HL-60/S4 treated with phorbol 12-myristate 13-acetate at 8.2 ng/mL for 4 days and 3 days (cell line): ENCODE results near the gene USP3.

Experiments
- in situ Hi-C: fragments of 300-500 bp; cut with MboI; formaldehyde crosslinking; loops from 2 replicates; pipeline ENCODE4 v1.15.0; 2022; ENCODE audit warnings: low sequenced_read_pairs

The USP3 gene

DNA sequence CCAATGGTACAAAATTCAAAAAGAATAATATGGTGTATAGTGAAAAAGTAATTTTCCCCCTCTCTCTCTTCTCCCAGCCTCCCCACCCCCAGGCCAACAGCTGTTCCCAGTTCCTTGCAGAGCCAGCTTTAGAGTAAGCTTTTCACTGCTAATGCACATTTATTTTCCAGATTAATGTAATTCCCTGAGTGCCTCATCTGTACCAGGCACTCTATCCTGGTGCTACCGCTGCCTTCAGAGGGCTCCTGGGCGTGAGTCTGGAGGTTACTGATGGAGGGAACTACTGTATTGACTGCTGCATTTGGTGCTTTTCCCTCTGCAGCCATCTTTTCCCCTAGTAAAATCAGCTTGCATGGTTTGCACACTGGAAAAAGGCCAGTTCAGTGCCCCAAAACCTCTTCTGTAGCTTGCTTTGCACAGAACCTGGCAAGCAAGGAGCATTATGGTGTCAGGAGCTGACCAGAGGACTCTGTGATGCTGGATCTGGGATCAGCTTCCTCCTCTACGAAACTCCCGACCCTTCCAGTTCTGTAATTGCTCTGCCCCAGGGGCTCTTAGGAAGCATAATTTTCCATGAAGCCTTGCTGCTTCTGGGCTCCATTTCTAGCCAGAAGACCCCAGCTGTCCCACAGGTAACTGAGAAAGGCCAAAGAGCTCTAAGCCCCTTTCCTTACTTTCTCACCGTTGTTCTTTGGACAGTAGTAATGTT, 8.5 kb upstream of the USP3 start:
- in situ Hi-C loops, result no loop called here

GRCh38 chr15:63497642-63498467, 6.5 kb upstream of the USP3 start:
- in situ Hi-C loops, result no loop called here

DNA sequence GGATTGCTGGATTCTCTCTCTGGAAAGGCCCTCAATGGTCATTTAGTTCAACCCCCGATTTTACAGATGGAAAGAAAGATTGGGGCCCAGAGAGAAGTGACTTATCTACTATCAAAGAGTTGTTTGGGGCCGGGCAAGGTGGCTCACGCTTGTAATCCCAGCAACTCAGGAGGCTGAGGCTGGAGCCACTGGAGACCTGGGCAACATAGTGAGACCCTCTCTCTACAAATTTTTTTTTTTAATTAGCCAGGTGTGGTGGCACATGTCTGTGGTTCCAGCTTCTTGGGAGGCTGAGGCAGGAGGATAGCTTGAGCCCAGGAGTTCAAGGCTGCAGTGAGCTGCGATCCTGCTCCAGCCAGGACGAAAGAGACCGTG, 5.2 kb upstream of the USP3 start:
- in situ Hi-C loops, result no loop called here

DNA sequence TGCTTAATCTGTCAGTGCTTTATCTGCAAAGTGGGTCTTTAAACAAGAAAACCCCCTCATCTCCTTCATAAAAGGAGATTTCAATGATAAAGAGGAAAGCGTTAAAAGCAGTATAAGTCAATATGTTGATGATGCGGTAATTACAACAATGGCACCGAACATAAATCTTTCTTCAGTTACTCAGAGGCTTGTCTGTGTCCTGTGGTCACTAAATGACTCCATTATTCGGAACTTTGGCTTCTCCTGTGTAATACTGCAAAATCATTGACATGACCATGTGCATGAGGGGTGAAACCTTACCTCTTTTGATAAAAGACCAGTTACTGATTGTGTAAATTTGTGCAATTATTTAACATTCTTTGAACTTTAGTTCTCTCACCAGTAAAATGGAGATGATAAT, 4.8 kb upstream of the USP3 start:
- in situ Hi-C loops, result no loop called here

GRCh38 chr15:63500265-63501250, 3.8 kb upstream of the USP3 start:
- in situ Hi-C loops, result no loop called here

DNA sequence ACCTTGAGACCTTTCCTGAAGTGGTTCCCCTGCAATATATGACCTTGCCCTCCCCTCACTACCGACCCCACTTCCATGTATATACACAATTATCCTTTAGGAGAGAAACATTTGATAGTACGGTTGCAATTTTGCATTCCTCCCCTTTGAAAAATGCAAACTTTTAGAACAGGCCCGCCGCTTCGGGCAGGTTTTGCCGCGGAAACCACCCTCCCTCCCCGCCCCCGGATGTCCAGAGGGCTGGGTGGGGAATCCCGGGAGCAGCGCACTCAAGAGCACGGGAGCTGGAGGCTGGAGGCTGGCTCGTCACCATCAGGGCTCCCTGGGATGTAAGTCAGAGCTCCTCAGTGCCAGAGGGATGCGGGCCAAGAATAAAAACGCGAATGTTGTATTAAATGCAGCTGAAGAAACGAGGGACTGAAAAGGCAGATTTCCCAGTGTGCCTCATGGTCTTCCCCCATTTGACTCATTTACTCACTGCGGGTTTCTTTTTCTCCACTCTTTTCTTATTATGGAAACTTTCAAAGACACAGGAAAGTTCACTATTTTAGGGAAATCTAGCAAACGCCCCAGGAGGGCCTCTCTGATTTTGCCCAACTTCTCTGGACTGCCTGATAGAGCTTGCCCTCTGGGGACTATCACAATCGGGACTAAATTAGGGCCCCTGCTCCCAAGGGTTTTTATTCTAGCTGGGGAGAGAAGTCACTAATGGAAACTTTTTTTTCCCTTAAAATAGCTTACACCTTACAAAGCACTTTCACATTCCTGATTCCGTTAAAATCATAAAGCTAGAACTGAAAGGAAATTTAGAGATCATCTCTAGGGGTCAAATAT, 2.9 kb upstream of the USP3 start:
- in situ Hi-C loops, result no loop called here

DNA sequence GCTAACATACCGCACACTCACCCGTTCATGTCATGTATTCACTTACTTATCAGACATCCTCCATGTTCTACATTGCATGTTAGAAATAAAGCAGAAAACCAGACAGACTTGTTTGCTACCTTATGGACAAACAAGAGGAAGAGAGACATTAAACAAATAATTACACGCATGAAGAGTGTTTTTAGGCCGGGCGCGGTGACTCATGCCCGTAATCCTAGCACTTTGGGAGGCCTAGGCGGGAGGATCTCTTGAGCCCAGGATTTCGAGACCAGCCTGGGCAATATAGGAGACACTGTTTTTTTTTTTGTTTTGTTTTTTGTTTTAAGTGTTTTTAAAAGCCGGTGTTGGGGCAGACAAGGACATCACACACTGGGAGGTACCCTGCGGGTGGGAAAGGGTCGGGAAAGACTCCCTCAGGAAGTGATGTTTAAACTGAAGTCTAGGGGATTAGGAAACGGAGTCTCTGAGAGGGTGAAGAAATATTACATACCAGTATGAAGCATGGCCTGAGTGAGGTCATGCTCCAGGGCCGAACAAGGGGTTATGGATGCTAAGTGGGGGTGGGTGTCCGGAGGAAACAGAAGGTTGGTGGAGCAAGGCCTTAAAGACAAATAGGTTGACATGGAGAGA, 2.1 kb upstream of the USP3 start:
- in situ Hi-C loops, result no loop called here

DNA sequence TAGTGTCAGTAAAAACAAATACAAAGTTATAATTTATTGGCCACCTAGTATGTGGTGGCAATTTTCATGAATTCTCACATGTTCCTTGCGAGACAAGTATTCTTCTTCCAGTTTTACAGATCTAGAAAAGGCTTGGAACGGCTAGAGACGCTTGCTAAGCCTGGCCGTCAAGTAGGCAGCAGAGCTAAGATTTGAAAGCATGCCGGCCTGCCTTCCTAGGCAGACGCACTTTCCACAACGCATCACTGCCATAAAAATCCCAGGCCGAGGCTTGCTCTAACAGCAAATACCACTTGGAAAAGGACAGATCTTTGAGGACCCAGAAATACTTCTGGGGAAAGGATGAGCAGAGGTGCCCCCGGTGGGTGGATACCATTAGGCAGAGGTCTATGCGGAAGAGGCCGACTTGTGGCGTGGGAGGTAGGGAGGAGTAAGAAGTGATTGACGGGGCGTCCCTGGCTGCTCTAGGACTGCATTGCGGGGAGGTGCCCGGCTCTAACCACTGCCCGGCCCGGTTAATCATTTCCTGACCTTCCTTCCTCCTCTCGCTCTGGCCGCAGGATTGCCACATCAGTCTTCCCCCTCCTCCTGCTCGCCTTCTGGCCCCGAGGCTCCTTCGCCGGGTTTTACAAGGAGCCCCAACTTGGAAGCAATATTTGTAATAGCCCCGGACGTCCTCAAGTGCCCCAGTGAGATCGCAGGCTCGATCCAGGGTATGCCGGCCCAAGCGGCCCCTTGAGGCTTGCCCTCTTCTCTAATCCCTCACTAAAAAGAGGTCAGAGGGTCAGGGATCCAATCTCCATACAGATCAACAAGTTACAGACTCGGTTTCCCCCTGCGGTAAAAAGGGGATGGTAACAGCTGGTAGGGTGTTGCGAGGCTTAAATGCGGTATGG, 1.3 kb upstream of the USP3 start:
- in situ Hi-C loops, result no loop called here

DNA sequence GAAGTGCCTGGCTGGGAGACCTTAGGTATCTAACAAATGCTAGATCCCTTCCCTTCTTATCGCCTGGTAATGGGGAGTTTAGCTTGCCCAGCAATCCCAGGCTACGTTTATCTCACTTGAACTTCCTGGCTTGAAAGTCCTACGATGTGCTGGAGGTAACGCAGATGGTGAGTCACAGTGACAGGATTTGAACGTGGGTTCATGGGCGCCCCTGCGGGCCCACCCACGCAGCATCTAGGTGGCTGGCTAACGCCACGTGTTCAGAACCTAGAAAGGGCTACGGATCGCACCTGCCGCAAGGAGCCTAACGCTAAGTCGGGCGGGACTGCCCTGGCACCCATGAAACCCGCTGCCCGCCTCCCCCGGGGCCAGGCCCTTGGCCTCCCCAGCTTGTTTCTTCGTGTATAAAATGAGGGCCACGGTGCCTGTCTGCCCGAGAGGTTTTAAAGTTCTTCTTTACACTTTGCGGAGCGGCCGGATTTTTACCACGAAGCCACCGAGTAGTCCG, 600 bp upstream of the USP3 start:
- in situ Hi-C loops, result no loop called here

- in situ Hi-C loops, result no loop called here
Observed at GRCh38 chr15:63504979-63505841, 817 bp downstream of the USP3 start.

DNA sequence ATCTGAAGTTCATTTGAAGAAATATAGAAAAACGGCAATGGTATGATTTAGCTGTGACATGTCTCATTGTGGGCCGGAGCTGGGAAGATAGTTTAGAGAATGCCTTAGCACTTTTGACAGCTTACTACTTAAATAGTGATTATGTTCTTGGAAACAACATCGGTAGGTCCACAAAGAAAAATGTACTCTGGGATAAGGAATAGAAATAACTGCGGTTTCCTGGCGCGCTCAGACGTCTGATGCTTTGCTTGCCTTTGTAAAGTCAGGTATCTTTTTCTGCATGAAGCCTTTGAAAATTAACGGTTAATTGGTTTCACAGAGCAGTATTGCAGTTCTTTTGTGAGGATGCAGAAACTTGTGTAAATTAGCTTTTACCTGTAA, 1.4 kb downstream of the USP3 start:
- in situ Hi-C loops, result no loop called here

DNA sequence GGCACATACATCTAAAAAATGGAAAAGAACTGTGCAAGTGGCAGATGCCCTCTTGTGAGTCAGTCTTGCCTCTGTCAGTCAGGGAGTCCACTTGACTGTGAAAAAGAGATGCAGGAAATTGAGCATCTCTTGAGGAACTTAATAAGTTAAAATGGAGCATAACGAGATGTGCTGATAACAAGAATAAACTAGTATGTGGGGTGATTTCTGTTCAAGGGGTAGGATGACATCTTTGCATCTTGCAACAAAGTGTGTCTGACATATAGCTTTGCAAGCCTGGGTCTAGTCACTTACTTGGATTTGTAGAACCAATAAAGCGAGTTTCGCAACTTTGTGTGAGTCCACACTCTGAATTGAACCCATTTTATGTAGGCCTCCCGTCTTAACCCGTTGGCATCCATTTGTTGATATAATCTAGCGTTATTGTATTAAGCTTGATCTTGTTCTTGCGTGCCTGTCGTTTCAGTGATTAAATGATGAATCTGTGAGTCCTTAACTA, 2.2 kb downstream of the USP3 start:
- in situ Hi-C loops, result no loop called here

GRCh38 chr15:63507878-63508818, 3.8 kb downstream of the USP3 start:
- in situ Hi-C loops, result no loop called here

- in situ Hi-C loops, result no loop called here
Observed at GRCh38 chr15:63509056-63509954, 4.9 kb downstream of the USP3 start.
